ENCODE results near the gene SCUBE3.

Gene SCUBE3

DNA sequence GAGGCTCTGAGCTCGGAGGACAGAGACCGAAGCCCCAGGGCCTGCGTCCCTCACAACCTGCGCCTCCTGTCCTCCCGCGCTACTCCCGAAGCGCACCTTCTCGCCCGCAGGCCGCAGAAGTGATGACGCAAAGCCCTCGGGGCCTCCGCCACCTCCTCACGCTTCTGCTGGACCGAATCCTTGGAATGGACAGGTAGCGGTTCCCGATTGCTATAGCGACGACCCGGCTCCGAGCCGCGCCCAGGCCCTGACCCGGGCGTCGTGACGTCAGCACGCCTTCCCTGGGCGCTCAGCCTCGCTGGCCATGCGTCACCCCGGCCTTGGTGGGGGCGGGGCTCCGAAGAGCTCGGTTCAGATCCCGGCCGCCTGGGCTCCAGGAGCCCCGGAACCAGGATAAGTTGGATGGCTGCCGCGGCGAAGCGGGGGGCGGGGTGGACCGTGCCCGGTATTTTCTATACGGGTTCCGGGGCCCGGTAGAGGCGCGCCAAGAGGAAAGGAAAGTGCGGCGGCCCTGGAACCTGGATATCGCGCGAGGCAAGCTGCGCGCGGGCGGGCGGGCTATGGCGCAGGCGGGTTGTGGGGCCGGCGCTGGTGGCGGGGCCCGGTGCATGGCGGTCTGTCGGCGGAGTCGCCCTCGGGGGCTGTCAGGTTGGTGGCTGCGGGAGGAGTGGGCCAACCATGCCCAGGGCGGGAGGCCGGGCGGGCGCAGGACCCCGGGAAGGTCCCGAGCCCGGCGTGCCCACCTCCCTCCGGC, 45.6 kb downstream of the SCUBE3 start, which contains the start of gene ZNF76:
ZNF76 (plus strand) TSS at position 542 of the 754 bp plus-strand sequence. CDS start 21,417 bp downstream, outside the sequence.
- H3K79me2 ChIP-seq (ENCODE audit: insufficient read depth, low read length), result peaks cover 38% of the 10 kb centered on the region
- H3F3A ChIP-seq (ENCODE audit: low read depth), result peaks cover 6% of the 10 kb centered on the region; the same call in 1 of the 2 replicates
- peak within 1 kb of the TSS; percentile 79 for H3K4me3 ChIP-seq (ENCODE audit: low read length, poor library complexity, severe bottlenecking)
- no peaks in the 10 kb centered on the region for H3K36me3 ChIP-seq (ENCODE audit: insufficient read depth, low read length)
- peak within 1 kb of the TSS; percentile 92 for H3K9ac ChIP-seq (ENCODE audit: low read depth, low read length, poor library complexity, severe bottlenecking)
- peaks cover 23% of the 10 kb centered on the region for H3K4me1 ChIP-seq (ENCODE audit: insufficient read depth, low read length, poor library complexity, severe bottlenecking)
- no peaks in the 10 kb centered on the region for H3K9me3 ChIP-seq (ENCODE audit: insufficient read depth, low read depth, low read length)
- H3K9me2 ChIP-seq (replicated peaks; ENCODE audit: low read depth, low read length), result no peaks in the 10 kb centered on the region
- TF ChIP-seq, protein P1, sequence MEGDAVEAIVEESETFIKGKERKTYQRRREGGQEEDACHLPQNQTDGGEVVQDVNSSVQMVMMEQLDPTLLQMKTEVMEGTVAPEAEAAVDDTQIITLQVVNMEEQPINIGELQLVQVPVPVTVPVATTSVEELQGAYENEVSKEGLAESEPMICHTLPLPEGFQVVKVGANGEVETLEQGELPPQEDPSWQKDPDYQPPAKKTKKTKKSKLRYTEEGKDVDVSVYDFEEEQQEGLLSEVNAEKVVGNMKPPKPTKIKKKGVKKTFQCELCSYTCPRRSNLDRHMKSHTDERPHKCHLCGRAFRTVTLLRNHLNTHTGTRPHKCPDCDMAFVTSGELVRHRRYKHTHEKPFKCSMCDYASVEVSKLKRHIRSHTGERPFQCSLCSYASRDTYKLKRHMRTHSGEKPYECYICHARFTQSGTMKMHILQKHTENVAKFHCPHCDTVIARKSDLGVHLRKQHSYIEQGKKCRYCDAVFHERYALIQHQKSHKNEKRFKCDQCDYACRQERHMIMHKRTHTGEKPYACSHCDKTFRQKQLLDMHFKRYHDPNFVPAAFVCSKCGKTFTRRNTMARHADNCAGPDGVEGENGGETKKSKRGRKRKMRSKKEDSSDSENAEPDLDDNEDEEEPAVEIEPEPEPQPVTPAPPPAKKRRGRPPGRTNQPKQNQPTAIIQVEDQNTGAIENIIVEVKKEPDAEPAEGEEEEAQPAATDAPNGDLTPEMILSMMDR (conservative IDR thresholded peaks at IDR 0.05; ENCODE audit: low read length), result no peak
- no peak for TF ChIP-seq EZH2phosphoT487 (IDR thresholded peaks at IDR 0.05; ENCODE audit: borderline replicate concordance)
- H2AFZ ChIP-seq (ENCODE audit: low read length), result peak within 1 kb of the TSS; percentile 92
- peaks cover 3% of the 10 kb centered on the region for H4K20me1 ChIP-seq (ENCODE audit: insufficient read depth, low read length, poor library complexity, severe bottlenecking)
- no peaks in the 10 kb centered on the region for H3K27me3 ChIP-seq (ENCODE audit: insufficient read depth, low read length, poor library complexity, severe bottlenecking)
- H3K4me2 ChIP-seq (ENCODE audit: low read depth, low read length, poor library complexity, severe bottlenecking), result peak within 1 kb of the TSS; percentile 97

DNA sequence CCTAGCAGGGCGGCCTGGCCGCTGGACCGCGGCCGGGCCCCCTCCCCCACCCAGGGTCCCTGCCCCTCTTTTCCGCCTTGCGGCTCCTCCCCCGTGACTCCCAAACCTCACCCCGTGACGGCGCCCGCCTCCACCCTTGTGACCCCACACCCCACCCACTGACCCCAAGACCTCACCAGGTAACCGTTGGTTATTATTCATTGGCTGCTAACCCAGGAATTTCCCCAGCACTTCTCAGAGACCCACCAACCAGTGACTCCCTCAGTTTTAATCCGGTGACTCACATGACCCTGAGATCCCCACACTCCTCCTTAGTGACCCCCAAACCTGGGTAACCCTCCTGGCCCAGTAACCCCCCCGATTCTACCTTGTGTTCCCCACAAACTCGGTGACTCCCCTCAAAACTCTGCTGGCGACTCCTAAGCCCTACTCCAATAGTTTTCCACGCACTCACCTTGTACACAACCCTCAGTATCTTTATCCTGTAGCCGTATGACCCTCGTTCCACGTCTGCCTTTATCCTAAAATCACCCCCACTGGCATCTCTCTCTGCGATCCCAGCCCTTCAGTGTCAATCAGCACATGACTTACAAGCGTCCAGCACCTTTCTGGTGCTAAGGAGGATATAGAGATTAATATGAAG, 46.3 kb downstream of the SCUBE3 start:
- H3K9me2 ChIP-seq (replicated peaks; ENCODE audit: low read depth, low read length), result no peaks in the 10 kb centered on the region
- peaks cover 6% of the 10 kb centered on the region; the same call in 1 of the 2 replicates for H3F3A ChIP-seq (ENCODE audit: low read depth)
- peak overlapping the region; percentile 92 for H2AFZ ChIP-seq (ENCODE audit: low read length)
- no peaks in the 10 kb centered on the region for H3K9me3 ChIP-seq (ENCODE audit: insufficient read depth, low read depth, low read length)
- H3K9ac ChIP-seq (ENCODE audit: low read depth, low read length, poor library complexity, severe bottlenecking), result peak overlapping the region; percentile 92
- H3K4me1 ChIP-seq (ENCODE audit: insufficient read depth, low read length, poor library complexity, severe bottlenecking), result peaks cover 23% of the 10 kb centered on the region
- no peaks in the 10 kb centered on the region for H3K36me3 ChIP-seq (ENCODE audit: insufficient read depth, low read length)
- H3K27me3 ChIP-seq (ENCODE audit: insufficient read depth, low read length, poor library complexity, severe bottlenecking), result no peaks in the 10 kb centered on the region
- peaks cover 38% of the 10 kb centered on the region for H3K79me2 ChIP-seq (ENCODE audit: insufficient read depth, low read length)
- H3K4me2 ChIP-seq (ENCODE audit: low read depth, low read length, poor library complexity, severe bottlenecking), result peak overlapping the region; percentile 97
- TF ChIP-seq EZH2phosphoT487 (IDR thresholded peaks at IDR 0.05; ENCODE audit: borderline replicate concordance), result no peak
- TF ChIP-seq, protein P1 (conservative IDR thresholded peaks at IDR 0.05; ENCODE audit: low read length), result no peak
- H3K4me3 ChIP-seq (ENCODE audit: low read length, poor library complexity, severe bottlenecking), result peak overlapping the region; percentile 79
- peaks cover 3% of the 10 kb centered on the region for H4K20me1 ChIP-seq (ENCODE audit: insufficient read depth, low read length, poor library complexity, severe bottlenecking)

DNA sequence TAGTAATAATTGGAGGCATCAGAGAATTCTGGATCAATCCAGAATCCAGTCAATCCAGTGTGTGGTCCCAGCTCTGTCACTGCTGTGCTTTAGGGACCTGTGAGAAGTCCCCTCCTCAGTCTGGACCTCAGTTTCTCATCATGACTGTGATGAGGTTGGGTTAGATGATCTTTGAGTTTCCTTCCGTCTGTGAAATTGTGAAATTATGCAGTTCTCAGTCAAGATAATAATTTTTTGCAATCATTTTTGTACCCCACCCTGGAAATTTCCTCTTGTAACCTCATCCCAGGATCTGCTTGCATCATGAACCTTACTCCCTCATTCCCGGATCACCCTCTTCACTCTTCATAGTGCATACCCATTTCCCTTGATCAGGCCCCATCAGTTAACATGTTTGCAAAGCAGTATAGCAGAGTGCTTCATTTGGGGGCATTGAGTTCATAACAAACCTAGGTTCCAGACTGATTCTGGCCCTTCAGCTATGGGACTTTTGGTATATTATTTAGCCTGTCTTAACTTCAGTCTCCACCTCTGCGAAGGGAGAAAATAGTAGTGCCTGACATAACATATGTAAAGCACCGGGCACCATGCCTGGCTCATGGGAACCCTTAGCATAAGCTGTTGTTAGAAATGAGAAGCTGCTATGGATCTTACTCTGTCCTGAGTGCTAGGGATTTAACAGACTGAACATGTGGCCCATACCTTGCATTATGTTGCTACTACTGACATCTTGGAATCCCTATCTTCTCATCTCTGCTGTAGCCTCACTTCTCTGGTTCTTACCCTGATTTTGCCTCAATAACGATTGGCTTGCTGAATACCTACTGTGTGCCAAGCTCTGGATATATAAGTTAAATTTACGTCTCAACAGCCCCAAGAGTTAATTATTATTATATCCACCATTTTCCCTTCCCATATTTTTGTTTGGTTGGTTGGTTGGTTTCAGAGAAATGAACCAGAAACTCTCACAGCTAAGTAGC, 47.1 kb downstream of the SCUBE3 start:
- Histone ChIP-seq H2AFZ (ENCODE audit: low read length) (no peak overlapping the region), H4K20me1 (ENCODE audit: insufficient read depth, low read length, poor library complexity, severe bottlenecking) (peaks cover 3% of the 10 kb centered on the region), H3K9ac (ENCODE audit: low read depth, low read length, poor library complexity, severe bottlenecking) (peak overlapping the region; percentile 92), H3K27me3 (ENCODE audit: insufficient read depth, low read length, poor library complexity, severe bottlenecking) (no peaks in the 10 kb centered on the region), H3K79me2 (ENCODE audit: insufficient read depth, low read length) (peaks cover 38% of the 10 kb centered on the region), H3K36me3 (ENCODE audit: insufficient read depth, low read length) (no peaks in the 10 kb centered on the region), H3K4me2 (ENCODE audit: low read depth, low read length, poor library complexity, severe bottlenecking) (peak overlapping the region; percentile 97), H3K9me2 (replicated peaks; ENCODE audit: low read depth, low read length) (no peaks in the 10 kb centered on the region), H3K4me1 (ENCODE audit: insufficient read depth, low read length, poor library complexity, severe bottlenecking) (peaks cover 23% of the 10 kb centered on the region), H3K4me3 (ENCODE audit: low read length, poor library complexity, severe bottlenecking) (peak overlapping the region; percentile 79), H3F3A (ENCODE audit: low read depth) (peaks cover 6% of the 10 kb centered on the region; the same call in 1 of the 2 replicates), H3K9me3 (ENCODE audit: insufficient read depth, low read depth, low read length) (no peaks in the 10 kb centered on the region)
- TF ChIP-seq, protein P1 (conservative IDR thresholded peaks at IDR 0.05; ENCODE audit: low read length), result no peak
- TF ChIP-seq EZH2phosphoT487 (IDR thresholded peaks at IDR 0.05; ENCODE audit: borderline replicate concordance), result no peak
